Fibroblast of lung (primary cell): ENCODE data around the gene TBC1D7. TPM values are rescaled to one million over a fixed set of nuclear protein-coding genes. Genes with fewer than 3 reads are reported as not detected.

Source experiments
- DNase-seq, 2 donors: peaks; one replicate each; pipeline versions ENCODE4 v3.0.0 to v3.0.0-alpha.2; 2010; ENCODE audit warnings: low read depth in 2 of 2
- H2AFZ ChIP-seq: 2 replicates; pipeline ENCODE4 v1.5.1; 2012; ENCODE audit warnings: low read length, control low read depth, inconsistent platforms
- H3K27ac ChIP-seq: 2 replicates; pipeline ENCODE4 v1.5.1; 2011; ENCODE audit warnings: low read length, control low read depth; ENCODE audit not compliant: insufficient read depth
- H3K27me3 ChIP-seq: 2 replicates; pipeline ENCODE4 v1.5.1; 2011; ENCODE audit warnings: mild to moderate bottlenecking, low read length; ENCODE audit not compliant: control insufficient read depth, insufficient read depth
- H3K36me3 ChIP-seq: 2 replicates; pipeline ENCODE4 v1.5.1; 2011; ENCODE audit warnings: low read length; ENCODE audit not compliant: control insufficient read depth, insufficient read depth
- H3K4me1 ChIP-seq: 2 replicates; pipeline ENCODE4 v1.5.1; 2011; ENCODE audit warnings: low read length; ENCODE audit not compliant: control insufficient read depth, insufficient read depth; ENCODE audit errors: extremely low read depth
- H3K4me2 ChIP-seq: 2 replicates; pipeline ENCODE4 v1.5.1; 2011; ENCODE audit warnings: low read length, control low read depth; ENCODE audit not compliant: insufficient read depth; ENCODE audit errors: extremely low read depth
- H3K4me3 ChIP-seq, 4 experiments: fragments of 200-600 bp in 1 of 4; sonication (generic) in 1 of 4; replicated peaks in 1 of 4; 2 replicates each; pipeline ENCODE4 v1.5.1; 2011 to 2016; ENCODE audit warnings: low read length in 4 of 4, low read depth in 3 of 4, mild to moderate bottlenecking in 3 of 4, control low read depth in 2 of 4, inconsistent platforms in 1 of 4, mixed read lengths in 1 of 4; ENCODE audit not compliant: insufficient read depth in 1 of 4; ENCODE audit errors: control extremely low read depth in 1 of 4
- H3K79me2 ChIP-seq: 2 replicates; pipeline ENCODE4 v1.5.1; 2012; ENCODE audit warnings: mild to moderate bottlenecking, low read length, inconsistent platforms; ENCODE audit not compliant: control insufficient read depth, insufficient read depth
- H3K9ac ChIP-seq: 2 replicates; pipeline ENCODE4 v1.5.1; 2011; ENCODE audit warnings: mild to moderate bottlenecking, low read length, control low read depth; ENCODE audit not compliant: insufficient read depth
- H3K9me3 ChIP-seq: 2 replicates; pipeline ENCODE4 v1.5.1; 2012; ENCODE audit warnings: low read depth, low read length; ENCODE audit not compliant: control insufficient read depth, insufficient read depth
- H4K20me1 ChIP-seq: 2 replicates; pipeline ENCODE4 v1.5.1; 2011; ENCODE audit warnings: low read length; ENCODE audit not compliant: control insufficient read depth, insufficient read depth; ENCODE audit errors: extremely low read depth
- CTCF ChIP-seq, 2 donors: IDR thresholded peaks in 1 of 2; conservative IDR thresholded peaks in 1 of 2; 1 replicate in 1 of 2; 2 replicates in 1 of 2; pipeline ENCODE4 v1.5.1; 2011 to 2012; ENCODE audit warnings: low read length in 2 of 2, control low read depth in 1 of 2, inconsistent platforms in 1 of 2, low read depth in 1 of 2, mild to moderate bottlenecking in 1 of 2
- EZH2 ChIP-seq: IDR thresholded peaks from 2 replicates; pipeline ENCODE4 v1.5.1; 2012; ENCODE audit warnings: low read length, control low read depth, mild to moderate bottlenecking; ENCODE audit errors: missing control alignments
- polyA plus RNA-seq, 2 donors: library from polyadenylated mRNA; depleted of rRNA in 1 of 2; stranded (reverse) in 1 of 2; unstranded in 1 of 2; fragments of >200 nt; gene quantifications; 2 replicates each; pipeline ENCODE4 v1.2.1, GENCODE V29; 2011 to 2012; ENCODE audit warnings: missing spikeins in 1 of 2
- total RNA-seq: library from RNA; depleted of rRNA; stranded (reverse); fragments of >200 nt; gene quantifications from 2 replicates; pipeline ENCODE4 v1.2.1, GENCODE V29; 2014

The TBC1D7 gene
- total and polyA plus RNA-seq, 2 donors (not counting 1 experiment from before 2014, with no cell fraction given), result 19.3 to 31.1 TPM

- peaks cover 9% of the 10 kb centered on the region for H3K4me1 ChIP-seq
Observed at GRCh38 chr6:13372076-13372475, 43.7 kb upstream of the TBC1D7 start.

DNA sequence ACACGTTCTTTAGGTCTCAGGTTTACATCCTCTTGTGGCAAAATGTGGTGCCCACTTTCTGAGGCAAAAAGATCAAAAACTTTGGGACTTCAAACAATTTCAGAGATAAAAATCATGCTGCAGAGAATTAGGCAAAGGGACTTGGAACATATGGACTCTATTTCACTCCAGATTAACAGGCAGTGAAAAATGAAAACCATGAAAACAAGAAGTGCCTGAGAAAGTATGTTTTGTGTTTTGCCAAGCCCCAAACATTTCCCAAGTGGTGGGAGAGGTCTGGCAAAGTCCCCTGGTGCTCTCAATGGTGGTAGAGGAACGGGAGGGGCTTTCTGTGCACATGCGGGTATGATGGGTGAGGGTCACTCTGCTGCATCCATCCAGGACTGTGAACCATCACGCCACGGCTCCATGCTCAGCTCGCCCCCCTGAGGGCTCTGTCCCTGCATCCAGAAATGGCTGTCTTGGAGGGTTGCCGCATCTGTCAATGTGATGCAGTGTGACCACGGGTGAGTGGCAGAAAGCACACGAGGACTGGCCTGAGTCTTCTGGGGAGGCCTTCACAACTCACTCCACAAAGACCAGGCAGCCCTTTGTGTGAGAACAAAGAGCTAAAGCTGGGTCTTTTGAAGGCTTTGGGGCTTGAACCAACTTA, 43.2 kb upstream of the TBC1D7 start:
- no peaks in the 10 kb centered on the region for H3K79me2 ChIP-seq
- H3K4me2 ChIP-seq, result no peak overlapping the region
- H3K4me3 ChIP-seq, result no peak overlapping the region
- H3K9me3 ChIP-seq, result no peaks in the 10 kb centered on the region
- no peak overlapping the region for H3K9ac ChIP-seq
- H3K36me3 ChIP-seq, result no peaks in the 10 kb centered on the region
- H4K20me1 ChIP-seq, result no peaks in the 10 kb centered on the region
- DNase-seq, result no peak
- H2AFZ ChIP-seq, result no peak overlapping the region
- TF ChIP-seq CTCF (conservative IDR thresholded peaks at IDR 0.05 in 1 of 2, IDR thresholded peaks at IDR 0.05 in 1 of 2; ENCODE audit: low read depth in 1 of 2, low read length in 2 of 2), result no peak
- no peak for TF ChIP-seq EZH2
- no peak overlapping the region for H3K27ac ChIP-seq
- no peaks in the 10 kb centered on the region for H3K27me3 ChIP-seq
- H3K4me1 ChIP-seq, result peaks cover 9% of the 10 kb centered on the region

More at GRCh38 chr6:13372076-13372475, 43.7 kb upstream of the TBC1D7 start:
- H3K9ac ChIP-seq, result no peak overlapping the region
- no peak overlapping the region for H2AFZ ChIP-seq
- no peak for DNase-seq
- no peaks in the 10 kb centered on the region for H3K27me3 ChIP-seq
- no peak overlapping the region for H3K27ac ChIP-seq
- H3K9me3 ChIP-seq, result no peaks in the 10 kb centered on the region
- H3K36me3 ChIP-seq, result no peaks in the 10 kb centered on the region
- H4K20me1 ChIP-seq, result no peaks in the 10 kb centered on the region
- no peak overlapping the region for H3K4me2 ChIP-seq
- TF ChIP-seq EZH2 (no peak), CTCF (conservative IDR thresholded peaks at IDR 0.05 in 1 of 2, IDR thresholded peaks at IDR 0.05 in 1 of 2; ENCODE audit: low read depth in 1 of 2, low read length in 2 of 2) (no peak)
- H3K79me2 ChIP-seq, result no peaks in the 10 kb centered on the region
- H3K4me3 ChIP-seq, result no peak overlapping the region

DNA sequence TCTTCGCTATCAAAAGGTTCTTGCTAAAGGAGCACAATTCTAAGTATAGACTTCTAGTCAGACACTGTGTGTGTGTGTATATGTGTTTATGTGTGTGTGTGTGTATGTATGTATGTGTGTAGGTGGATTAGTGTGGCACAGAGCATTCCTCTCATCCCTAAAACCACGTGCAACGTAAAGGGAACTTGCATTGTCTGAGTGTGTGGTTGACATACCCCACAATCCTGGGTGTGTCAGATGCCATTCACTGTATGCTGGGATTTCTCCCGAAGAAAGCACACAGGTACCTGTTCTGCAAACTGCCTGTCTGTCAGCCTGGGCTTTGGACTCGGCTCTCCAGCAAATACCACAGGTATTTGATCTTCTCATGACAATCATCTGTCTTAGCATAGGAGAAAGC, 42.3 kb upstream of the TBC1D7 start:
- Histone ChIP-seq H3K27ac (no peak overlapping the region), H3K9ac (no peak overlapping the region), H4K20me1 (no peaks in the 10 kb centered on the region), H3K27me3 (no peaks in the 10 kb centered on the region), H3K36me3 (no peaks in the 10 kb centered on the region), H3K4me2 (no peak overlapping the region), H2AFZ (no peak overlapping the region), H3K4me1 (peaks cover 9% of the 10 kb centered on the region), H3K79me2 (no peaks in the 10 kb centered on the region), H3K9me3 (no peaks in the 10 kb centered on the region), H3K4me3 (no peak overlapping the region)
- TF ChIP-seq EZH2 (no peak), CTCF (conservative IDR thresholded peaks at IDR 0.05 in 1 of 2, IDR thresholded peaks at IDR 0.05 in 1 of 2; ENCODE audit: low read depth in 1 of 2, low read length in 2 of 2) (no peak)
- DNase-seq, result no peak
